Activated naive CD4-positive, alpha-beta T cell treated with anti-CD3 and anti-CD28 coated beads, Interleukin-2, amount 50 U/mL, for 16 hours (primary cell): ENCODE results near the gene P4HTM.

Experiments used
- DNase-seq: peaks from one replicate; pipeline ENCODE4 v3.0.0-alpha.2; 2020

The P4HTM gene

GRCh38 chr3:49025793-49026520 lies 35.9 kb downstream of the P4HTM start:
- DNase-seq: no peak

DNA sequence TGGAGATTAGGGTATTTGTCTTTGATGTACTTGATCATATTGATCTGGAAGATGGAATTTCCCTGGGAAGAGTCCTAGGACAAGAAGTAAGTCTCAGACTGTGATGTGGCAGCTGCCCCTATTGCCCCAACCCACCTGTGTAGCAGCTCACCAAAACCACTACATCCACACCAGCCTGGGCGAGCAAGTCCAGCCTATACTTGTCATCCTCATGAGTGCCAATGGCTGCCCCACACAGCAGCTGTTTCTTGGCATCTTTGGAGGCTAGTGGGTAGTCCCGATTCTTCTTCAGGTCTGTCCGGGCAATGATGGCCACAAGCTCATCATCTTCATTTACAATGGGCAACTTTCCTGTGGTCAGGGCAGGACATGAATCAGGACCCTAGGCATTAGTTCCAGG lies 36.5 kb downstream of the P4HTM start:
- no peak for DNase-seq

- DNase-seq: no peak
These were observed 37.6 kb downstream of the P4HTM start for GRCh38 chr3:49027634-49028033.

DNA sequence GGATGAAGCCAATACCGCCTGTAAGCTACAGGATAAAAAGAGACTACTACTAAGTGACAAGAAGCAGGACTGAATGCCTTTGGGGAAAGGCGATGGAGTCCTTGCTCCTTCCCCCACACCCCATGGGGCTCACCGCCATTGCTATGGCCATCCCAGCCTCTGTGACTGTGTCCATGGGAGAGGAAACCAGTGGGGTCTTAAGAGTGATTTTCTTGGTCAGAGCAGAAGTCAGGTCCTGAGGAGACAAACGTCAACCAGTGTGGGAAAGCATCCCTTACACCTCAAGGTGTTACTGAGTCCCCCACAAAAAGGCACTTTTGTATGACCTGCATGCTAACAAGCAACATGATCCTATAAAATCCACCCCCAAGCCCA lies 38.2 kb downstream of the P4HTM start:
- no peak for DNase-seq

DNA sequence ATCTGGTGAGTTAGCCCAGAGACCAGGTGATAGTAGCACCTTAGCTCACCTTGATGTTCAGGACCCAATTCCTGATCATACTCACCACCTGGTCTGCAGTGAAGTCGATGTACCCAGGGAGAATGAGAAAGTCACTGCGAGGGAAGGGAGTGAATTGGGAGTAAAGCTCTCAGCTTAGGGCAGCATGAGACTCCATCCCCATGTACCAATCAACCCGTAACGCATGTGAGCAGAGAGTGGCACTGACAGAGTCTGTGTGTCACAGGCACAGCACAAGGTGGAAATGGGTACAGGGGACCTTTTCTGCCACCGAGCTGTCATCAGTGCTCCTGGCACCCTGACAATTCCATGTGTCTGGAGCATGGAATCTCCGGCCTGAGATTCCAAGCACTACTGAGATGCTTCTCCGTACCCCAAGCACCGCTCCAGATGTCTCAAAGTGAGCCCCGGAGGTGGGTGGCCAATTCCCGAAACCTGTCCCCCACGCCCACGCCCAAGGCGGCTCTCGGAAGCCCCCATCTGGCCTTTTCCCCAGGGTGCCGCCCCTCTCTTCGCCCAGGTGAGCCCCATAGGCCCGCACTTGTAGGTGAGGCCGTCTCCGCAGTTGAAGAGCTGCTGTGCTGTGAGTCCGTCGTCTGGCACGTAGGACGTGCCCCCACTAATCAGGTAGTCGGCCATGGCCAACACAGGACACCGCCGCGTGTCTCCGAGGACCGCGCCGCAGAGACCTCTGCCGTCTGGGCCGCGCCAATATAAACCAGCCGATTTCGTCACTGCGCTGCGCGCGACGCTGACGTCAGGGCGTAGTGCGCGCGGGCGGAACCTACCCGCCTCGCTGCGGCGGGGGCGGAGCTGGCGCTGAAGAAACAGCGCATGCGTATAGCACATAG lies 38.9 kb downstream of the P4HTM start, which contains the start of gene IMPDH2:
Gene IMPDH2, minus strand, starts transcription at position 726 of the 890 bp plus-strand sequence. Its CDS starts 48 bp downstream, at position 678.
- peak; percentile 94 for DNase-seq

DNA sequence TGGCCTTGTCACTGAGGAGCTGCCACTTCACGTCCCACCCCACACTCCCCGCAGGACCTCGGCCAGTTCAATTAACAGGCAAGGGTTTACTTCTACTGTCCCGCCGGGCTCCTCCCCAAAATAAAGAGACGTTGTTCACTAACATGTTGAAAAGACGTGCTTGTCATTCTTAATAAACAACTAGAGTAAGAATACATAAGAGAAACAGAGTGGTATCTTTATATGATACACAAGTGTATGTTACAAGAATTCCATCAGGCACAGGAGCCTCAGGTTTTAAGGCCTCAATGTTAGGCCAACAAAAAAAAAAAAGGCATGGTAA lies 39.5 kb downstream of the P4HTM start:
- no peak for DNase-seq

DNA sequence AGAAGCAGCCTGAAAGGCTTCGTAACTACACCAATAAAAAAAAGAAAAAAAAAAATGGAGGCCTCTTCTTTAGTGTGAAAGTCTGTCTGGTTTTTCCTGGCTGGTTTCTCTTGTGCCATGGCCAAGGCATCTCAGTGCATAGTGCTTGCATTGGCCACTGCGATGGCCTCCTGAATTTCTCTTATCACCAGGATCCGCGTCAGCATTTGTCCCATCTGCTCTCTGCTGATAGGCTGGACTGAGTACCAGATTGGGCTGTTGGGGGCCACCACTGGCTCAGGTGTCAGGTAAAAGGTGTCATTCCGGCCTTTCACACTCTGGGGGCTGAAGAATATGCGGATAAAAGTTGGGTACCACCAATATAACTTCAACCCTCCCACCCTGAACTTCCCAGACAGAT lies 40.3 kb downstream of the P4HTM start:
- no peak for DNase-seq

GRCh38 chr3:49032646-49033304 lies 42.7 kb downstream of the P4HTM start:
- DNase-seq: no peak

DNA sequence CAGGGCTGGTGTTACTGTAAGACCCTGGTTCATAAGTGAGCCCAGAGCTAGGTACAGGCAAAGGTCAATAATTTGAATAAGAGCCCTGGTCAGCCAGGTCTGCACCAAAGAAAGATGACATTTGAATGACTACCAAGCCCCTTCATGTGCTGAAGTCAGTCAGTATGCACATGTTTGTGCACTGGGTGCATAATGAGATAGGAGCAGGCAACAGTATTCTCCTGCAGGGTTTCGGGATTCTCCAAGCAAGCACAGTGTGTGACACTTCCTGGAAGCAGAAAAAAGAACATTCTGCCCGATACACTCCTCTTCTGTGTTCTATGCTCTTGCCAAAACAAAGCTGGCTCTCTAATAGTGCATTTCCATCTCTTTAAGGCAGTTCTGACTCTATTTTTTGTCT lies 44.6 kb downstream of the P4HTM start:
- DNase-seq: no peak

GRCh38 chr3:49035281-49035680 lies 45.2 kb downstream of the P4HTM start:
- DNase-seq: no peak

DNA sequence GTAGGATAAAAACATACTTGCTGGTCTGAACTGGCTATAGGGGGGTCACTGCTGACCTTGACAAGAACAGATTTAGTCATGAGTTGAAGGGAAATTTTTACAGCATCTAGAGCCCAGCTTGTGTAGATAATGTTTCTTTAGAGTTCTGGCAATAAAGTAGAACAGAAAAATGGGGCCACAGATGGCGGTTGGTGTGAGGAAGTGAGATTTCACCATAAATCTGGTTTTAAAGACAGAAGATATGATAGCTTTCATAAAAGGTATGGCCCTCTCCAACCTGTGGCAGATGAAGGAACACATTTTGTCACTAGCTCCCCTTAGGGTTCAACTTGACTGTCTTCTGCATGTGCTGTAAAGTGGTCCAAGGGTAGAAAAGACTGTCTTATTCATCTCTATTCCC lies 63.5 kb downstream of the P4HTM start:
- DNase-seq: no peak

- DNase-seq: no peak
These were observed 64.4 kb downstream of the P4HTM start for GRCh38 chr3:49054344-49054862.
